K562 (cell line): ENCODE results near the gene DRC3. TPM values are rescaled to one million over a fixed set of nuclear protein-coding genes. Genes with fewer than 3 reads are reported as not detected.

Experiments
- ATAC-seq: fragments of 200-7000 bp; cut with Tn5 transposase; 3 replicates; pipeline ENCODE4 v1.9.1; 2020; ENCODE audit warnings: moderate library complexity
- BruUV-seq: library from RNA; stranded (reverse); fragments of 400-500 nt; replicated peaks from 2 replicates; lab custom pipeline; 2021; lab: Mats Ljungman, UMichigan
- CTCF ChIA-PET: fragments of 300-600 bp; formaldehyde crosslinking; extraction: SDS; loops from one replicate; lab custom pipeline; 2021; ENCODE audit warnings: low intra/inter-chr PET ratio; lab: Yijun Ruan, JAX
- POLR2A ChIA-PET: fragments of 300-600, 350-650 bp; sonication (Branson Sonifier 250); formaldehyde crosslinking; extraction: SDS; loops from one replicate; lab custom pipeline; 2021; ENCODE audit warnings: antibody characterized with exemption, inconsistent platforms; lab: Yijun Ruan, JAX
- DNase-seq, 4 experiments: peaks; one replicate each; pipeline versions ENCODE4 v3.0.0 to v3.0.0-alpha.2; 2011 to 2018; ENCODE audit warnings: low spot score in 3 of 4, mixed read lengths in 3 of 4; ENCODE audit errors: extremely low read depth in 1 of 4
- FAIRE-seq: peaks from 2 replicates; lab custom pipeline; 2011; peaks lifted over from hg19 to GRCh38; lab: Jason Lieb, UNC
- H2AFZ ChIP-seq: 2 replicates; pipeline ENCODE4 v1.6.0; 2011; ENCODE audit warnings: low read depth, low read length, control low read depth, inconsistent platforms
- H3K27ac ChIP-seq: fragments of 200-600 bp; 3 replicates; pipeline ENCODE4 v1.8.0; 2011; ENCODE audit warnings: low read depth, mild to moderate bottlenecking, control low read depth, inconsistent platforms, low read length, moderate library complexity, mixed read lengths; ENCODE audit errors: extremely low read depth
- H3K27me3 ChIP-seq, 2 experiments: fragments of 300-600 bp in 1 of 2; 2 replicates in 1 of 2; 3 replicates in 1 of 2; pipeline versions ENCODE4 v1.6.0 to v1.8.0; 2011; ENCODE audit warnings: inconsistent platforms in 2 of 2, low read length in 2 of 2, mild to moderate bottlenecking in 1 of 2, mixed read lengths in 1 of 2, moderate library complexity in 1 of 2; ENCODE audit not compliant: control insufficient read depth in 2 of 2, insufficient read depth in 2 of 2
- H3K36me3 ChIP-seq: fragments of 300-600 bp; 3 replicates; pipeline ENCODE4 v1.8.0; 2011; ENCODE audit warnings: mild to moderate bottlenecking, low read length, inconsistent platforms; ENCODE audit not compliant: control insufficient read depth, insufficient read depth
- H3K4me1 ChIP-seq, 2 experiments: fragments of 200-600 bp in 1 of 2; replicated peaks in 1 of 2; 2 replicates in 1 of 2; 3 replicates in 1 of 2; pipeline versions ENCODE4 v1.5.1 to v1.8.0; 2011; ENCODE audit warnings: inconsistent platforms in 2 of 2, low read length in 2 of 2, mild to moderate bottlenecking in 1 of 2, mixed read lengths in 1 of 2, moderate library complexity in 1 of 2; ENCODE audit not compliant: control insufficient read depth in 2 of 2, insufficient read depth in 2 of 2
- H3K4me2 ChIP-seq: 2 replicates; pipeline ENCODE4 v1.6.1; 2011; ENCODE audit warnings: low read length, control low read depth, inconsistent platforms, mixed read lengths; ENCODE audit not compliant: insufficient read depth
- H3K4me3 ChIP-seq: fragments of 200-600 bp; sonication (generic), shearing (Covaris generic); 2 replicates; pipeline ENCODE4 v1.5.1; 2016; ENCODE audit warnings: control low read depth, inconsistent platforms
- H3K79me2 ChIP-seq: fragments of 200-600 bp; 3 replicates; pipeline ENCODE4 v1.8.0; 2011; ENCODE audit warnings: low read length, inconsistent platforms; ENCODE audit not compliant: control insufficient read depth, insufficient read depth
- H3K9ac ChIP-seq, 2 experiments: 2 replicates each; pipeline versions ENCODE4 v1.6.0 to v1.6.1; 2011; ENCODE audit warnings: low read depth in 2 of 2, low read length in 2 of 2, control low read depth in 1 of 2, inconsistent platforms in 1 of 2, mild to moderate bottlenecking in 1 of 2, mixed read lengths in 1 of 2; ENCODE audit not compliant: insufficient read depth in 1 of 2
- H3K9me1 ChIP-seq: one replicate; pipeline ENCODE4 v1.6.0; 2011; ENCODE audit warnings: inconsistent platforms, mild to moderate bottlenecking, low read length, moderate library complexity; ENCODE audit not compliant: control insufficient read depth, insufficient read depth
- H3K9me3 ChIP-seq: replicated peaks from 2 replicates; pipeline ENCODE4 v1.5.1; 2011; ENCODE audit warnings: low read depth, low read length, inconsistent platforms; ENCODE audit not compliant: control insufficient read depth, insufficient read depth
- H4K20me1 ChIP-seq: replicated peaks from 2 replicates; pipeline ENCODE4 v1.6.1; 2011; ENCODE audit warnings: low read length, inconsistent platforms, mixed read lengths; ENCODE audit not compliant: control insufficient read depth, insufficient read depth
- ASH1L ChIP-seq: fragments of 450-650 bp; IDR thresholded peaks from 2 replicates; pipeline ENCODE4 v1.6.1; 2018; ENCODE audit warnings: borderline replicate concordance, mild to moderate bottlenecking, low read depth; ENCODE audit not compliant: partially characterized antibody
- CREBBP ChIP-seq: IDR thresholded peaks from one replicate; pipeline ENCODE4 v1.6.1; 2012; ENCODE audit warnings: low read depth, mild to moderate bottlenecking, control low read depth, inconsistent platforms, low read length
- HDAC6 ChIP-seq: IDR thresholded peaks from 2 replicates; pipeline ENCODE4 v1.6.1; 2012; ENCODE audit warnings: low read depth, mild to moderate bottlenecking, control low read depth, inconsistent platforms, low read length, moderate library complexity
- HLTF ChIP-seq: fragments of 450-650 bp; IDR thresholded peaks from 2 replicates; pipeline ENCODE4 v1.6.1; 2016
- HOXB6 ChIP-seq: fragments of 250-450 bp; sonication (Bioruptor Pico); IDR thresholded peaks from 2 replicates; pipeline ENCODE4 v1.5.1; 2022; ENCODE audit warnings: mild to moderate bottlenecking, borderline replicate concordance
- MAFK ChIP-seq: IDR thresholded peaks from 2 replicates; pipeline ENCODE4 v1.6.1; 2011; ENCODE audit warnings: low read length, improper control_type of control experiment
- NFE2L1 ChIP-seq: fragments of 450-650 bp; IDR thresholded peaks from 2 replicates; pipeline ENCODE4 v1.6.1; 2016; ENCODE audit warnings: missing genetic modification characterization, low read depth, mild to moderate bottlenecking, missing compliant biosample characterization, moderate library complexity, borderline replicate concordance
- RNF2 ChIP-seq: sonication (generic); IDR thresholded peaks from 2 replicates; pipeline ENCODE4 v1.6.1; 2016
- SAP30 ChIP-seq: fragments of 200-600 bp; sonication (generic); IDR thresholded peaks from 2 replicates; pipeline ENCODE4 v1.6.1; 2012; ENCODE audit warnings: borderline replicate concordance, low read depth, mild to moderate bottlenecking, moderate library complexity, low read length, control low read depth, inconsistent platforms; ENCODE audit not compliant: insufficient read depth, poor library complexity, severe bottlenecking
- SMARCA5 ChIP-seq: fragments of 450-650 bp; IDR thresholded peaks from 2 replicates; pipeline ENCODE4 v1.6.1; 2016
- ZNF217 ChIP-seq: sonication (generic); formaldehyde crosslinking; IDR thresholded peaks from 2 replicates; pipeline ENCODE4 v1.8.0; 2022; ENCODE audit warnings: mild to moderate bottlenecking, missing genetic modification reagents
- ZNF282 ChIP-seq: sonication (generic); formaldehyde crosslinking; IDR thresholded peaks from 2 replicates; pipeline ENCODE4 v1.8.1; 2023; ENCODE audit warnings: missing genetic modification reagents
- ZNF311 ChIP-seq: fragments of 250-450 bp; sonication (Bioruptor Pico); IDR thresholded peaks from 2 replicates; pipeline ENCODE4 v1.4.0; 2020; ENCODE audit warnings: mild to moderate bottlenecking, moderate library complexity
- WGBS: fragments of 100-300 bp; shearing (Covaris generic); methylation state at CpG from one replicate; pipeline ENCODE4 v1.1.6; 2016; ENCODE audit warnings: low coverage, mixed read lengths; ENCODE audit not compliant: insufficient coverage; ENCODE audit errors: missing lambda C conversion rate; 5-methylcytosine and 5-hydroxymethylcytosine counted together
- in situ Hi-C: fragments of 300-500 bp; cut with MboI; formaldehyde crosslinking; loops from 4 replicates; pipeline ENCODE4 v1.15.0; 2018; ENCODE audit warnings: inconsistent platforms, mixed read lengths
- intact Hi-C: fragments of 100-400 bp; cut with micrococcal nuclease; formaldehyde crosslinking; loops from 2 replicates; pipeline ENCODE4 v1.14.2; 2022
- polyA plus RNA-seq, 8 experiments: library from polyadenylated mRNA; depleted of rRNA in 4 of 8; stranded (reverse) in 5 of 8; unstranded in 3 of 8; fragments of >200 nt; fragmentation: Nextera tagmentation in 2 of 8; fragmentation: Illumina TruSeq in 1 of 8; extraction: Ambion mirVana in 2 of 8; extraction: Trizol in 1 of 8; gene quantifications; 2 replicates each; pipeline versions ENCODE4 v1.2.1 to v1.2.3, GENCODE V29; 2011 to 2014; ENCODE audit warnings: inconsistent platforms in 1 of 8, missing spikeins in 1 of 8
- total RNA-seq, 7 experiments: library from RNA; depleted of rRNA in 6 of 7; stranded (reverse); fragments of >200 nt in 6 of 7; fragmentation: Illumina TruSeq in 2 of 7; extraction: Trizol in 2 of 7; gene quantifications; 2 replicates each; pipeline versions ENCODE4 v1.2.1 to v1.2.3, GENCODE V29; 2011 to 2021; ENCODE audit warnings: low replicate concordance in 1 of 7
- TF ChIP-seq, protein P1 (sequence below): fragments of 250-450 bp; sonication (Bioruptor Pico); IDR thresholded peaks from 2 replicates; pipeline ENCODE4 v1.5.0; 2020; ENCODE audit warnings: mild to moderate bottlenecking, borderline replicate concordance
- TF ChIP-seq, protein P2 (sequence below): sonication (generic); formaldehyde crosslinking; IDR thresholded peaks from 2 replicates; pipeline ENCODE4 v1.4.0; 2020; ENCODE audit warnings: mild to moderate bottlenecking, missing genetic modification reagents
- TF ChIP-seq, protein P3 (sequence below): sonication (generic); formaldehyde crosslinking; IDR thresholded peaks from 2 replicates; pipeline ENCODE4 v1.5.0; 2020; ENCODE audit warnings: missing genetic modification reagents
- TF ChIP-seq, protein P4 (sequence below): sonication (generic); formaldehyde crosslinking; IDR thresholded peaks from 2 replicates; pipeline ENCODE4 v1.8.1; 2023; ENCODE audit warnings: mild to moderate bottlenecking, missing genetic modification reagents, moderate library complexity

The DRC3 gene
- total and polyA plus RNA-seq, 9 of the 15 experiments (the other 6 are each of a cell fraction or from before 2014, with no cell fraction given): 0.10 to 0.84 (median 0.30) TPM; not detected in 3

DNA sequence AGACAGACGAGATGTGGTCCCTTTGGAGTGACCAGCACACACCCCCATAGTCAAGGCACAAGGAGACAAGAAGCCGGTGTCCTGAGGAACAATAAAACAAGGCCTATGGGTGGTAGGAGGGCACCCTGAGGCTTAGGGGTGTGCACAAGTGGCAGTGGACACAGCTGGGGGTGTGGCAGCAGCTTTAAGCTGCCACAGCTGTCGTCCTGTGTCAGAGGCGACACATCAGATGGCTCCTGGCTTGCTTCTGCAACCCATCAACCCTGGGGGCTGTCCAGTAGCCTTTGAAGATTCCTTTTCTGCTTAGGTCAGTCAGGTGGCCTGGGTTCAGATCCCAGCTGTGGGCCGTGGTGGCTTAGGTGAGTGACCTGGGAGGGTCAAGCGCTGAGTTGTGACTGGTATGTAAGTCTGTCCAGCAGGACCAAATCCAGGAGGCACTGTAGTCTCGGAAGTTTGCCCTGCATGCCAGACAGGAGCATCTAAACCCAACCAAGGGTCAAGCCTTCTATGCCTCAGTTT lies 15.8 kb downstream of the DRC3 start:
- DNase-seq (no peak), ATAC-seq (no peak), FAIRE-seq (no peak)
- Histone ChIP-seq H3K27ac (no peak overlapping the region), H4K20me1 (no peaks in the 10 kb centered on the region), H3K9ac (no peak overlapping the region), H3K36me3 (no peaks in the 10 kb centered on the region), H3K4me1 (no peaks in the 10 kb centered on the region; a peak in 2 of 5 replicates), H3K9me1 (no peaks in the 10 kb centered on the region), H3K79me2 (no peaks in the 10 kb centered on the region), H3K27me3 (peaks cover 0 to 33% of the 10 kb centered on the region in 2 experiments; a peak in 2 of 5 replicates), H3K4me3 (no peak overlapping the region), H3K9me3 (no peaks in the 10 kb centered on the region), H2AFZ (no peak overlapping the region), H3K4me2 (no peak overlapping the region)
- TF ChIP-seq RNF2: no peak
- TF ChIP-seq, protein P1, sequence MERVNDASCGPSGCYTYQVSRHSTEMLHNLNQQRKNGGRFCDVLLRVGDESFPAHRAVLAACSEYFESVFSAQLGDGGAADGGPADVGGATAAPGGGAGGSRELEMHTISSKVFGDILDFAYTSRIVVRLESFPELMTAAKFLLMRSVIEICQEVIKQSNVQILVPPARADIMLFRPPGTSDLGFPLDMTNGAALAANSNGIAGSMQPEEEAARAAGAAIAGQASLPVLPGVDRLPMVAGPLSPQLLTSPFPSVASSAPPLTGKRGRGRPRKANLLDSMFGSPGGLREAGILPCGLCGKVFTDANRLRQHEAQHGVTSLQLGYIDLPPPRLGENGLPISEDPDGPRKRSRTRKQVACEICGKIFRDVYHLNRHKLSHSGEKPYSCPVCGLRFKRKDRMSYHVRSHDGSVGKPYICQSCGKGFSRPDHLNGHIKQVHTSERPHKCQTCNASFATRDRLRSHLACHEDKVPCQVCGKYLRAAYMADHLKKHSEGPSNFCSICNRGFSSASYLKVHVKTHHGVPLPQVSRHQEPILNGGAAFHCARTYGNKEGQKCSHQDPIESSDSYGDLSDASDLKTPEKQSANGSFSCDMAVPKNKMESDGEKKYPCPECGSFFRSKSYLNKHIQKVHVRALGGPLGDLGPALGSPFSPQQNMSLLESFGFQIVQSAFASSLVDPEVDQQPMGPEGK (CRISPR knock-in tag): no peak
- TF ChIP-seq HDAC6: no peak
- TF ChIP-seq SMARCA5: no peak
- TF ChIP-seq, protein P2, sequence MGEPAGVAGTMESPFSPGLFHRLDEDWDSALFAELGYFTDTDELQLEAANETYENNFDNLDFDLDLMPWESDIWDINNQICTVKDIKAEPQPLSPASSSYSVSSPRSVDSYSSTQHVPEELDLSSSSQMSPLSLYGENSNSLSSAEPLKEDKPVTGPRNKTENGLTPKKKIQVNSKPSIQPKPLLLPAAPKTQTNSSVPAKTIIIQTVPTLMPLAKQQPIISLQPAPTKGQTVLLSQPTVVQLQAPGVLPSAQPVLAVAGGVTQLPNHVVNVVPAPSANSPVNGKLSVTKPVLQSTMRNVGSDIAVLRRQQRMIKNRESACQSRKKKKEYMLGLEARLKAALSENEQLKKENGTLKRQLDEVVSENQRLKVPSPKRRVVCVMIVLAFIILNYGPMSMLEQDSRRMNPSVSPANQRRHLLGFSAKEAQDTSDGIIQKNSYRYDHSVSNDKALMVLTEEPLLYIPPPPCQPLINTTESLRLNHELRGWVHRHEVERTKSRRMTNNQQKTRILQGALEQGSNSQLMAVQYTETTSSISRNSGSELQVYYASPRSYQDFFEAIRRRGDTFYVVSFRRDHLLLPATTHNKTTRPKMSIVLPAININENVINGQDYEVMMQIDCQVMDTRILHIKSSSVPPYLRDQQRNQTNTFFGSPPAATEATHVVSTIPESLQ: no peak
- no peak for TF ChIP-seq ZNF311 (CRISPR knock-in tag)
- TF ChIP-seq NFE2L1 (tag): no peak
- TF ChIP-seq SAP30: no peak
- TF ChIP-seq, protein P3, sequence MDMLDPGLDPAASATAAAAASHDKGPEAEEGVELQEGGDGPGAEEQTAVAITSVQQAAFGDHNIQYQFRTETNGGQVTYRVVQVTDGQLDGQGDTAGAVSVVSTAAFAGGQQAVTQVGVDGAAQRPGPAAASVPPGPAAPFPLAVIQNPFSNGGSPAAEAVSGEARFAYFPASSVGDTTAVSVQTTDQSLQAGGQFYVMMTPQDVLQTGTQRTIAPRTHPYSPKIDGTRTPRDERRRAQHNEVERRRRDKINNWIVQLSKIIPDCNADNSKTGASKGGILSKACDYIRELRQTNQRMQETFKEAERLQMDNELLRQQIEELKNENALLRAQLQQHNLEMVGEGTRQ (CRISPR knock-in tag): no peak
- TF ChIP-seq HLTF: no peak
- TF ChIP-seq, protein P4, sequence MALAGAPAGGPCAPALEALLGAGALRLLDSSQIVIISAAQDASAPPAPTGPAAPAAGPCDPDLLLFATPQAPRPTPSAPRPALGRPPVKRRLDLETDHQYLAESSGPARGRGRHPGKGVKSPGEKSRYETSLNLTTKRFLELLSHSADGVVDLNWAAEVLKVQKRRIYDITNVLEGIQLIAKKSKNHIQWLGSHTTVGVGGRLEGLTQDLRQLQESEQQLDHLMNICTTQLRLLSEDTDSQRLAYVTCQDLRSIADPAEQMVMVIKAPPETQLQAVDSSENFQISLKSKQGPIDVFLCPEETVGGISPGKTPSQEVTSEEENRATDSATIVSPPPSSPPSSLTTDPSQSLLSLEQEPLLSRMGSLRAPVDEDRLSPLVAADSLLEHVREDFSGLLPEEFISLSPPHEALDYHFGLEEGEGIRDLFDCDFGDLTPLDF (CRISPR knock-in tag): no peak
- TF ChIP-seq ZNF282 (CRISPR knock-in tag): no peak
- no peak for TF ChIP-seq ZNF217 (CRISPR knock-in tag)
- TF ChIP-seq ASH1L: no peak
- TF ChIP-seq CREBBP: no peak
- no peak for TF ChIP-seq HOXB6
- TF ChIP-seq MAFK: no peak
- intact Hi-C loops: loop anchor here (5.0 kb wide), 1 partner anchor 44 kb away; no protein-coding TSS in a partner anchor
- in situ Hi-C loops: no loop called here
- ChIA-PET CTCF (no interaction called here), POLR2A (no interaction called here)
- 27% methylated on average over 7 of the region's 7 CpGs for WGBS
- no TSS peak for BruUV-seq
